Thyroid gland (tissue), 4 donors: ENCODE results near the gene CASP9. TPM values are rescaled to one million over a fixed set of nuclear protein-coding genes. Genes with fewer than 3 reads are reported as not detected.

Experiments
- DNase-seq, 2 donors: peaks; one replicate each; pipeline ENCODE4 v3.0.0-alpha.2; 2019
- H3K27ac ChIP-seq, 3 donors: fragments of 200-600 bp; sonication (generic); 1 replicate in 2 of 3; 2 replicates in 1 of 3; pipeline ENCODE4 v1.5.1; 2016 to 2019; ENCODE audit warnings: mild to moderate bottlenecking in 1 of 3, moderate library complexity in 1 of 3
- H3K27me3 ChIP-seq: fragments of 200-600 bp; sonication (generic); one replicate; pipeline ENCODE4 v1.5.1; 2019
- H3K36me3 ChIP-seq, 2 donors: fragments of 200-600 bp; sonication (generic); one replicate each; pipeline ENCODE4 v1.5.1; 2016 to 2019
- H3K4me1 ChIP-seq, 2 donors: fragments of 200-600 bp; sonication (generic); one replicate each; pipeline ENCODE4 v1.5.1; 2017 to 2019
- H3K4me3 ChIP-seq, 3 donors: fragments of 200-600 bp; sonication (generic); replicated peaks in 1 of 3; 1 replicate in 2 of 3; 2 replicates in 1 of 3; pipeline ENCODE4 v1.5.1; 2016; ENCODE audit warnings: mild to moderate bottlenecking in 1 of 3
- H3K9me3 ChIP-seq: fragments of 200-600 bp; sonication (generic); one replicate; pipeline ENCODE4 v1.5.1; 2017
- CTCF ChIP-seq, 6 experiments: fragments of 200-600 bp in 3 of 6; fragments of 450-650 bp in 3 of 6; sonication (generic) in 3 of 6; IDR thresholded peaks; one replicate each; pipeline ENCODE4 v1.5.1; 2016 to 2019; ENCODE audit warnings: antibody characterized with exemption in 6 of 6, mild to moderate bottlenecking in 2 of 6, inconsistent platforms in 1 of 6, moderate library complexity in 1 of 6
- POLR2A ChIP-seq, 2 donors: fragments of 450-650 bp; IDR thresholded peaks; one replicate each; pipeline ENCODE4 v1.6.1; 2017; ENCODE audit warnings: antibody characterized with exemption in 2 of 2, mild to moderate bottlenecking in 2 of 2, moderate library complexity in 1 of 2
- whole genome bisulfite sequencing, 2 donors: methylation state at CpG; one replicate each; pipeline ENCODE4 v1.1.5; 2017; 5-methylcytosine and 5-hydroxymethylcytosine counted together
- intact Hi-C: fragments of 100-400 bp; cut with DNase I; formaldehyde crosslinking; loops from one replicate; pipeline ENCODE4 v1.15.1; 2023
- total RNA-seq, 4 donors: library from RNA; depleted of rRNA; stranded (reverse); fragments of >200 nt; gene quantifications; one replicate each; pipeline ENCODE4 v1.2.3, GENCODE V29; 2016

Gene CASP9
- total RNA-seq, 4 donors from 2014 or later: 16.9 to 29.8 (median 20.6) TPM

GRCh38 chr1:15507278-15507677 is 16.7 kb downstream of the CASP9 start:
- TF ChIP-seq POLR2A (IDR thresholded peaks at IDR 0.05) (no peak), CTCF (IDR thresholded peaks at IDR 0.05) (no peak)
- peaks cover 8 to 16% of the 10 kb centered on the region in 2 donors for H3K36me3 ChIP-seq
- H3K9me3 ChIP-seq: no peaks in the 10 kb centered on the region
- H3K27ac ChIP-seq: no peak overlapping the region
- peaks cover 0 to 11% of the 10 kb centered on the region in 2 donors for H3K4me1 ChIP-seq
- WGBS, 2 donors: 96 to 97% methylated on average over 5 of the region's 5 CpGs
- intact Hi-C loops: no loop called here
- DNase-seq: no peak
- no peak overlapping the region for H3K4me3 ChIP-seq
- no peaks in the 10 kb centered on the region for H3K27me3 ChIP-seq

- Histone ChIP-seq H3K9me3 (no peaks in the 10 kb centered on the region), H3K4me3 (no peak overlapping the region), H3K27ac (no peak overlapping the region), H3K4me1 (peaks cover 0 to 11% of the 10 kb centered on the region in 2 donors), H3K36me3 (peaks cover 8 to 16% of the 10 kb centered on the region in 2 donors), H3K27me3 (no peaks in the 10 kb centered on the region)
- TF ChIP-seq POLR2A (IDR thresholded peaks at IDR 0.05): no peak
- no peak for TF ChIP-seq CTCF (IDR thresholded peaks at IDR 0.05)
- 98 to 99% methylated on average over 7 to 17 of the region's 17 CpGs for WGBS, 2 donors
- intact Hi-C loops: no loop called here
- DNase-seq: no peak
Measured at GRCh38 chr1:15506831-15507230, 17.2 kb downstream of the CASP9 start.

GRCh38 chr1:15504436-15504835 is 19.6 kb downstream of the CASP9 start:
- Histone ChIP-seq H3K4me1 (no peaks in the 10 kb centered on the region), H3K27me3 (no peaks in the 10 kb centered on the region), H3K9me3 (no peaks in the 10 kb centered on the region), H3K36me3 (peaks cover 8 to 16% of the 10 kb centered on the region in 2 donors), H3K27ac (no peak overlapping the region), H3K4me3 (no peak overlapping the region)
- intact Hi-C loops: no loop called here
- TF ChIP-seq CTCF (IDR thresholded peaks at IDR 0.05) (no peak), POLR2A (IDR thresholded peaks at IDR 0.05) (no peak)
- DNase-seq: no peak
- 84 to 91% methylated on average over 3 to 4 of the region's 4 CpGs for WGBS, 2 donors

DNA sequence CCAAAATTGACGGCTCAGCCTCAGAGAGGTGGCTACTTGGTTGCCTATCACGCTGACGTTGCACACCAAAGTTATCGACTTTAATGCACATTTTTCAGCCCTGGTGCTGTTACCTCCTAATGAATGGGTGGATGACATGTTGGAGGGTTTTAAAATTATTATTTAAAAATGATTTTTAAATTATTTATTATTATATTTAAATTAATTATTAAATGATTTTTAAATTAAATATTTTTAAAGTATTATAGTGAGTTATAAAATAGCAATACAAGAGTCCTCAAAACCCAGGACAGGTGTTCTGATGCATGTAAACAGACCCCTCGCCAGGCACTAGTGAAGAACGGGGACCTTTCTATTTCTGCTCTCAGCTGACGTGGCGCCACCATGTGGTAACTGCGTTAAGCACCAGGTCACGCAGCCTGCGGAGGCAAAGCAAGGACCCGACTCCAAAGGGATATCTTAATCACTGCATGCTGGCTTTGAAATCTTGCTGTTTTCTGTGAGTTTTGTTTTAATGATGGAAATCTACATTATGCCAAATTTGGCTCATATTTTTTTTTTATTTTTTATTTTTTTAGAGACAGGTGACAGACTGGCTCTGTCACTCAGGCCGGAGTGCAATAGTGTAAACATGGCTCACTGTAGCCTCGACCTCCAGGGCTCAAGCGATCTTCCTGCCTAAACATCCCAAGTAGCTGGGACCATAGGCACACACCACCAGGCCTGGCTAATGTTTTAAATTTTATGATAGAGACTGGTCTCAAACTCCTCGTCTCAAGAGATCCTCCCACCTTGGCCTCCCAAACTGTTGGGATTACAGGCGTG is 22.6 kb downstream of the CASP9 start:
- Histone ChIP-seq H3K9me3 (no peaks in the 10 kb centered on the region), H3K27ac (no peak overlapping the region), H3K36me3 (peaks cover 8 to 16% of the 10 kb centered on the region in 2 donors), H3K4me1 (no peaks in the 10 kb centered on the region), H3K4me3 (no peak overlapping the region), H3K27me3 (no peaks in the 10 kb centered on the region)
- 72 to 73% methylated on average over 17 of the region's 17 CpGs for WGBS, 2 donors
- TF ChIP-seq POLR2A (IDR thresholded peaks at IDR 0.05): no peak
- peak in 5 of 6 experiments; percentile 13 to 52 (median 28) for TF ChIP-seq CTCF (IDR thresholded peaks at IDR 0.05)
- peak; percentile 31 to 33 for DNase-seq
- intact Hi-C loops: no loop called here
